Fibroblast of the aortic adventitia (primary cell): ENCODE measurements around the gene ATXN10. TPM values are rescaled to one million over a fixed set of nuclear protein-coding genes. Genes with fewer than 3 reads are reported as not detected.

ENCODE experiments used
- DNase-seq: peaks from one replicate; pipeline ENCODE4 v3.0.0-alpha.2; 2010; ENCODE audit warnings: low read depth
- H3K4me3 ChIP-seq: 2 replicates; pipeline ENCODE4 v1.5.1; 2011; ENCODE audit warnings: low read depth, mild to moderate bottlenecking, control low read depth, low read length, moderate library complexity
- total RNA-seq: library from RNA; depleted of rRNA; stranded (reverse); fragments of >200 nt; gene quantifications from 2 replicates; pipeline ENCODE4 v1.2.3, GENCODE V29; 2012; ENCODE audit warnings: low replicate concordance
- TF ChIP-seq, protein P1 (sequence below): IDR thresholded peaks from 2 replicates; pipeline ENCODE4 v1.5.1; 2011; ENCODE audit warnings: mild to moderate bottlenecking, low read length, control low read depth, inconsistent platforms; ENCODE audit not compliant: insufficient read depth

The ATXN10 gene
- total RNA-seq, 1 donor: 130 TPM

- no peak for DNase-seq
- H3K4me3 ChIP-seq: peak overlapping the region; percentile 37
- TF ChIP-seq, protein P1, sequence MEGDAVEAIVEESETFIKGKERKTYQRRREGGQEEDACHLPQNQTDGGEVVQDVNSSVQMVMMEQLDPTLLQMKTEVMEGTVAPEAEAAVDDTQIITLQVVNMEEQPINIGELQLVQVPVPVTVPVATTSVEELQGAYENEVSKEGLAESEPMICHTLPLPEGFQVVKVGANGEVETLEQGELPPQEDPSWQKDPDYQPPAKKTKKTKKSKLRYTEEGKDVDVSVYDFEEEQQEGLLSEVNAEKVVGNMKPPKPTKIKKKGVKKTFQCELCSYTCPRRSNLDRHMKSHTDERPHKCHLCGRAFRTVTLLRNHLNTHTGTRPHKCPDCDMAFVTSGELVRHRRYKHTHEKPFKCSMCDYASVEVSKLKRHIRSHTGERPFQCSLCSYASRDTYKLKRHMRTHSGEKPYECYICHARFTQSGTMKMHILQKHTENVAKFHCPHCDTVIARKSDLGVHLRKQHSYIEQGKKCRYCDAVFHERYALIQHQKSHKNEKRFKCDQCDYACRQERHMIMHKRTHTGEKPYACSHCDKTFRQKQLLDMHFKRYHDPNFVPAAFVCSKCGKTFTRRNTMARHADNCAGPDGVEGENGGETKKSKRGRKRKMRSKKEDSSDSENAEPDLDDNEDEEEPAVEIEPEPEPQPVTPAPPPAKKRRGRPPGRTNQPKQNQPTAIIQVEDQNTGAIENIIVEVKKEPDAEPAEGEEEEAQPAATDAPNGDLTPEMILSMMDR: peak; percentile 25
Measured at GRCh38 chr22:45867118-45867905, 195.7 kb downstream of the ATXN10 start.

DNA sequence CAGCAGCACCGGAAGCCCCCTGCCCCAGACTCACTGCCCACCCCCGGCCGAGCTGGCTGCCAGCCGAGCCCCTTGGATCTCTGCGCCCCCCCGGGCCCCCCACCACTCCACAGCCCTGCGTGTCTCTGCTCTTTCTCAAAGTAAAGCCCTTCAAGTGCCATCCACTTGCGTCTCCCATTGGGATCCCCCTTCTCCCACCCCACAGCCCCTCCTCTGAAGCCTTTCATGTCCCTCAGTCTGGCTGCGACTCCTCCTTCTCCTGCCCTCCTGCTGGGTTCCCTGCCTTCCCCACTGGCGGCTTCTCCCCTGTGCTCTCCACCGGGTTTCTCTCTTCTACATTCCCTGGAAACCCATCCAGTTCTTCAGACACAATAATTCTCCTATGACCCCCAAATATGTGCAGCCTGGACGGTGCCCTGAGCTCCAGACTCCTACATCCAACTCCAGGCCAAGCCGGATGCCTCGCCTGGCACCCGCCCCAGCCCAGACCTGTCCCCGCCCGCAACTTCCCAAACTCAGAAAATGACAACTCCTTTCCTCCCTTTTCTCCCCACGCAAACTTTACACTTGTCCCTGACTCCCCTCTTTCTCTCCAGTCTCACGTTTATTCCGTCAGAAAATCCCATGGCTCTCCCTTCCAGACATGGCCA, 196.4 kb downstream of the ATXN10 start:
- DNase-seq: no peak
- TF ChIP-seq, protein P1: no peak
- H3K4me3 ChIP-seq: no peak overlapping the region

DNA sequence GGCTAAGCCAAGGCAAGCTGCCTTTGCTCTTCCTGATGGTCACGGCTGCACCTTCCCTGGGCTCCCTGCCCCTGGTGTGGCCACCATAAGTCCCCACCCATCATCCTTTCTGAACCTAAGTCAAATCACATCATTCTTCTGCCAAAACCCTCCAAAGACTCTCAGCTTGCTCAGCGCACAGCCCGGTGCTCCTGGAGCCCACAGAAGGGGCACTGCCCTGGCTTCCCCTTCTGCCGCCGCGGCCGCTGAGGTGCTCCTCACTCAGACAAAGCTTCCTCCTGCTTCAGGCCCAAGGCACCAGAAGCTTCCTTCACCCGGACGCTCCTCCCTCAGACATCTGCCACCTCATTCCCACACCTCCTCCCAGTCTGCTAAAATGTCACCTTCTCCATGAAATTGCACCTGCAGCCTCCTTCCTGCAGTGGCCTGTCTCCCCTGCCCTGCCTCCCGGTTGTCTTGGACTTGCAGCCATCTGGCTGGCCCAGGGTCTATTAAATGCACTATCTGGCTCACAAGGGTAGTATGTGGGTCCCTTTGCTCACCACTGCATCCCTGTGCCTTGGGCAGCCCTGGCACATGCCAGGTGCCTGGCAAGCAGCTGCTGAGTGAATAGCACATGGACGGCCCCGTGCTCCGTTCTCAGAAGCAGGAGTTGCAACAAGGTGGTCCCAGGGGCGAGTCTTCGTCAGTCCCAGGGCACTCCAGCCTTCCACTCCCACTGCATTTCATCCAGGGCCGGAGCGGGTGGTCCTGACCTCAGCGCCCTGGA, 197.1 kb downstream of the ATXN10 start:
- DNase-seq: no peak
- no peak overlapping the region for H3K4me3 ChIP-seq

DNA sequence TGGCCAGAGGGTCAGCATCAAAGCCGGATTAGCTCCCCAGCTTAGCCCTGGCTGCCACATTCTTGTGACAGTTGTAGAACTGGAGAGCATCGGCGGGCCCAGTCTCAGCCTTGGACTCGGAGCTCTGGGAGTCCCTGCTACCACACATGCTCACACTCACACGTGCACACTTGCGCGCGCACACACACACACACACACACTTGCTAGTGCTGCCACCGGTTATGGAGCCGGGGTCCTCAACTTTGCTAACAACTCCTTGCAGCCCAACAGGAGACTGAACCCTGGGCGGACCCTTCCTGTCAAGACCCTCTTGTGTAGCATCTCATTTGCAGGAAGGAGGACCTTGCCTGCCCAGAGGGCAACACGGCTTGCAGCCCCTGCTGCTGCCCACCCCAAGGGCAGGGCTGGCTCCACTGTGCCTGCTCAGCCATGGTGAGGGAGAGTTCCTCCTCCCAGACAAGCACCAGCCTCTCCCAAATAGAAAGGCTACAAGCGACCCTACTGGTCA, 197.8 kb downstream of the ATXN10 start:
- H3K4me3 ChIP-seq: no peak overlapping the region
- no peak for DNase-seq
- TF ChIP-seq, protein P1: no peak

More for the DNA sequence above, 197.1 kb downstream of the ATXN10 start:
- TF ChIP-seq, protein P1: no peak

- H3K4me3 ChIP-seq: no peak overlapping the region
- DNase-seq: no peak
- TF ChIP-seq, protein P1: no peak
Measured at GRCh38 chr22:45870011-45870410, 198.4 kb downstream of the ATXN10 start.

DNA sequence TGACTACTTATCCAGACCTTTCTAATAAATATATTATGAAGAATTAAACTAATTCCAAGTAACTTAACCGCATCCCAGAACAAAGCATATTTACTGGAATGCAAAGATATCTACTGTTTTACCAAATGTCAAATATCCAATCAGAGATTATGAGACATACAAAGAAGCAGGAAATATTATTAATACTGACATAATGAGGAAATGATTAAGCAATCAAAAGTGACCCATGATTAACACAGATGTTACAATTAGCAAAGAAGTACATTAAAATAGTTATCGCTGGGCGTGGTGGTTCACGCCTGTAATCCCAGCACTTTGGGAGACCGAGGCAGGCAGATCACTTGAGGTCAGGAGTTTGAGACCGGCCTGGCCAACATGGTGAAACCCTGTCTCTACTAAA, 200.1 kb downstream of the ATXN10 start:
- no peak for DNase-seq
- no peak overlapping the region for H3K4me3 ChIP-seq
- TF ChIP-seq, protein P1: no peak
